GM12878 (cell line): ENCODE measurements around the gene CFAP54.

ENCODE experiments used
- CHD2 ChIP-seq: IDR thresholded peaks from 2 replicates; pipeline ENCODE4 v1.6.1; 2011; ENCODE audit warnings: low read depth, low read length, improper control_type of control experiment, borderline replicate concordance
- GABPA ChIP-seq: IDR thresholded peaks from 2 replicates; pipeline ENCODE4 v1.6.1; 2014; ENCODE audit warnings: antibody characterized with exemption, low read depth, mild to moderate bottlenecking, inconsistent platforms

GRCh38 chr12:96465896-96466295 is 23.5 kb upstream of the CFAP54 start:
- TF ChIP-seq CHD2 (no peak), GABPA (no peak)
